ENCODE data around the gene MID1IP1.

The MID1IP1 gene

GRCh38 chrX:38839944-38840343 is 38.7 kb downstream of the MID1IP1 start:
- H3K4me2 ChIP-seq (ENCODE audit: low read depth, low read length) = no peak overlapping the region
- H2AFZ ChIP-seq (ENCODE audit: low read length) = no peak overlapping the region

GRCh38 chrX:38841750-38842149 is 40.5 kb downstream of the MID1IP1 start:
- no peaks in the 10 kb centered on the region for H4K20me1 ChIP-seq (ENCODE audit: insufficient read depth, low read length)
- no peaks in the 10 kb centered on the region for H3K4me1 ChIP-seq (ENCODE audit: low read length)
- no peaks in the 10 kb centered on the region for H3K27me3 ChIP-seq (replicated peaks; ENCODE audit: insufficient read depth, low read length)
- no peaks in the 10 kb centered on the region for H3K79me2 ChIP-seq (ENCODE audit: low read length)
- H3K4me2 ChIP-seq (ENCODE audit: low read depth, low read length) = no peak overlapping the region
- H3K9ac ChIP-seq (ENCODE audit: low read length) = no peak overlapping the region
- H3K27ac ChIP-seq (ENCODE audit: low read length) = no peak overlapping the region
- no peaks in the 10 kb centered on the region for H3K9me2 ChIP-seq (replicated peaks; ENCODE audit: insufficient read depth, low read length)
- no peak for TF ChIP-seq EZH2 (optimal IDR thresholded peaks at IDR 0.05; ENCODE audit: low read depth, low read length)
- no peak for TF ChIP-seq EZH2phosphoT487 (IDR thresholded peaks at IDR 0.05; ENCODE audit: low read length)
- TF ChIP-seq CTCF (IDR thresholded peaks at IDR 0.05; ENCODE audit: low read length) = no peak
- no peak overlapping the region for H3K4me3 ChIP-seq (ENCODE audit: low read length)
- no peaks in the 10 kb centered on the region for H3K36me3 ChIP-seq (replicated peaks; ENCODE audit: insufficient read depth, low read length)
- no peaks in the 10 kb centered on the region for H3F3A ChIP-seq (ENCODE audit: insufficient read depth, low read length)
- DNase-seq = no peak
- no peak overlapping the region for H2AFZ ChIP-seq (ENCODE audit: low read length)
- H3K9me3 ChIP-seq (replicated peaks; ENCODE audit: insufficient read depth, low read length) = no peaks in the 10 kb centered on the region

More at GRCh38 chrX:38839944-38840343, 38.7 kb downstream of the MID1IP1 start:
- Histone ChIP-seq H3K27me3 (replicated peaks; ENCODE audit: insufficient read depth, low read length) (no peaks in the 10 kb centered on the region), H3K27ac (ENCODE audit: low read length) (no peak overlapping the region), H4K20me1 (ENCODE audit: insufficient read depth, low read length) (no peaks in the 10 kb centered on the region), H3K36me3 (replicated peaks; ENCODE audit: insufficient read depth, low read length) (no peaks in the 10 kb centered on the region), H3F3A (ENCODE audit: insufficient read depth, low read length) (no peaks in the 10 kb centered on the region), H3K9me3 (replicated peaks; ENCODE audit: insufficient read depth, low read length) (no peaks in the 10 kb centered on the region), H3K9ac (ENCODE audit: low read length) (no peak overlapping the region), H3K79me2 (ENCODE audit: low read length) (no peaks in the 10 kb centered on the region), H3K9me2 (replicated peaks; ENCODE audit: insufficient read depth, low read length) (no peaks in the 10 kb centered on the region), H3K4me3 (ENCODE audit: low read length) (no peak overlapping the region), H3K4me1 (ENCODE audit: low read length) (no peaks in the 10 kb centered on the region)
- TF ChIP-seq EZH2 (optimal IDR thresholded peaks at IDR 0.05; ENCODE audit: low read depth, low read length) (no peak), EZH2phosphoT487 (IDR thresholded peaks at IDR 0.05; ENCODE audit: low read length) (no peak), CTCF (IDR thresholded peaks at IDR 0.05; ENCODE audit: low read length) (no peak)
- no peak for DNase-seq

GRCh38 chrX:38845426-38845825 is 44.2 kb downstream of the MID1IP1 start:
- H4K20me1 ChIP-seq (ENCODE audit: insufficient read depth, low read length) = no peaks in the 10 kb centered on the region
- H3K27ac ChIP-seq (ENCODE audit: low read length) = no peak overlapping the region
- H2AFZ ChIP-seq (ENCODE audit: low read length) = no peak overlapping the region
- H3K9me2 ChIP-seq (replicated peaks; ENCODE audit: insufficient read depth, low read length) = no peaks in the 10 kb centered on the region
- no peak overlapping the region for H3K4me3 ChIP-seq (ENCODE audit: low read length)
- H3K4me2 ChIP-seq (ENCODE audit: low read depth, low read length) = no peak overlapping the region
- no peak for DNase-seq
- TF ChIP-seq CTCF (IDR thresholded peaks at IDR 0.05; ENCODE audit: low read length) (no peak), EZH2 (optimal IDR thresholded peaks at IDR 0.05; ENCODE audit: low read depth, low read length) (no peak), EZH2phosphoT487 (IDR thresholded peaks at IDR 0.05; ENCODE audit: low read length) (no peak)
- no peaks in the 10 kb centered on the region for H3F3A ChIP-seq (ENCODE audit: insufficient read depth, low read length)
- no peaks in the 10 kb centered on the region for H3K4me1 ChIP-seq (ENCODE audit: low read length)
- H3K9me3 ChIP-seq (replicated peaks; ENCODE audit: insufficient read depth, low read length) = no peaks in the 10 kb centered on the region
- no peaks in the 10 kb centered on the region for H3K36me3 ChIP-seq (replicated peaks; ENCODE audit: insufficient read depth, low read length)
- H3K27me3 ChIP-seq (replicated peaks; ENCODE audit: insufficient read depth, low read length) = no peaks in the 10 kb centered on the region
- no peaks in the 10 kb centered on the region for H3K79me2 ChIP-seq (ENCODE audit: low read length)
- no peak overlapping the region for H3K9ac ChIP-seq (ENCODE audit: low read length)

All from MM.1S (cell line).